ENCODE measurements around the gene GLB1L.

DNA sequence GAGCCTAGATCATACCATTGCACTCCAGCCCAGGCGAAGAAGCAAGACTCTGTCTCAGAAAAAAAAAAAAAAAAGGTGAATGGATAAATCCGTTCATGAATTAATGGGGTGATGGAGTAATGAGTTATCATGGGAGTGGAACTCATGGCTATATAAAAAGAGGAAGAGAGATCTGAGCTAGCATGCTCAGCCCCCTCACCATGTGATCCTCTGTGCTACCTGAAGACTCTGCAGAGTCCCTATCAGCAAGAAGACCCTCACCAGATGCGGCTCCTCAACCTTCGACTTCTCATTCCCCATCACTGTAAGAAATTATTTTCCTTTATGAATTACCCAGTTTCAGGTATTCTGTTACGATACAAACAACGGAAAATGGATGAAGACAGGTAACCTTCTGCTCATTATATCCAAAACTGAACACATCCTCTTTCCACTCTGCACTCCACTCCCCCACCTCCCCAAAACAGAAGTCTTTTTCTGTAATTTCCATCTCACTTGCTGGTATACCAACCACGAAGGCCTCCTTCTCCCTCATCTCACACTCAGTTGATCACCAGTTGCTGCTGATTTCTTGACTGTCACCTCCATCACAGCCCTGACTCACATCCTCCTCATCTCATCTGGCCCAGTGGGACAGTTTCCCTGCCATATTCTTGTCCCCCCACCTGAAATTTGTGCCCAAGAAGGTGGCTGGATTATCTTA, 58.3 kb downstream of the GLB1L start:
- TF ChIP-seq, protein P1, sequence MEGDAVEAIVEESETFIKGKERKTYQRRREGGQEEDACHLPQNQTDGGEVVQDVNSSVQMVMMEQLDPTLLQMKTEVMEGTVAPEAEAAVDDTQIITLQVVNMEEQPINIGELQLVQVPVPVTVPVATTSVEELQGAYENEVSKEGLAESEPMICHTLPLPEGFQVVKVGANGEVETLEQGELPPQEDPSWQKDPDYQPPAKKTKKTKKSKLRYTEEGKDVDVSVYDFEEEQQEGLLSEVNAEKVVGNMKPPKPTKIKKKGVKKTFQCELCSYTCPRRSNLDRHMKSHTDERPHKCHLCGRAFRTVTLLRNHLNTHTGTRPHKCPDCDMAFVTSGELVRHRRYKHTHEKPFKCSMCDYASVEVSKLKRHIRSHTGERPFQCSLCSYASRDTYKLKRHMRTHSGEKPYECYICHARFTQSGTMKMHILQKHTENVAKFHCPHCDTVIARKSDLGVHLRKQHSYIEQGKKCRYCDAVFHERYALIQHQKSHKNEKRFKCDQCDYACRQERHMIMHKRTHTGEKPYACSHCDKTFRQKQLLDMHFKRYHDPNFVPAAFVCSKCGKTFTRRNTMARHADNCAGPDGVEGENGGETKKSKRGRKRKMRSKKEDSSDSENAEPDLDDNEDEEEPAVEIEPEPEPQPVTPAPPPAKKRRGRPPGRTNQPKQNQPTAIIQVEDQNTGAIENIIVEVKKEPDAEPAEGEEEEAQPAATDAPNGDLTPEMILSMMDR (IDR thresholded peaks at IDR 0.05; ENCODE audit: insufficient read depth, low read length, poor library complexity, severe bottlenecking) = no peak
- no peak for TF ChIP-seq EZH2phosphoT487 (conservative IDR thresholded peaks at IDR 0.05; ENCODE audit: low read length)
